Mesodermal cell (in vitro differentiated cells): Measurements from ENCODE around the gene NIM1K.

ENCODE experiments used
- H3K27ac ChIP-seq: 2 replicates; pipeline ENCODE4 v1.7.0; 2013; ENCODE audit warnings: mild to moderate bottlenecking, low read depth, low read length, moderate library complexity; ENCODE audit not compliant: severe bottlenecking
- H3K36me3 ChIP-seq: 2 replicates; pipeline ENCODE4 v1.7.1; 2013; ENCODE audit warnings: mild to moderate bottlenecking, low read length, moderate library complexity; ENCODE audit not compliant: control insufficient read depth, insufficient read depth
- H3K4me1 ChIP-seq: one replicate; pipeline ENCODE4 v1.7.1; 2013; ENCODE audit warnings: mild to moderate bottlenecking, low read length; ENCODE audit not compliant: insufficient read depth, control insufficient read depth, poor library complexity, severe bottlenecking
- H3K4me3 ChIP-seq: 2 replicates; pipeline ENCODE4 v1.7.0; 2013; ENCODE audit warnings: low read length, control low read depth, mild to moderate bottlenecking; ENCODE audit not compliant: insufficient read depth, poor library complexity, severe bottlenecking; ENCODE audit errors: extremely low read depth
- H3K9me3 ChIP-seq: 2 replicates; pipeline ENCODE4 v1.7.1; 2013; ENCODE audit warnings: mild to moderate bottlenecking, low read length, moderate library complexity; ENCODE audit not compliant: control insufficient read depth
- WGBS, 2 experiments: methylation state at CpG; one replicate each; pipeline ENCODE4 v1.1.5; 2013; ENCODE audit warnings: missing lambda C conversion rate in 2 of 2; ENCODE audit not compliant: insufficient coverage in 2 of 2; 5-methylcytosine and 5-hydroxymethylcytosine counted together

The NIM1K gene

GRCh38 chr5:43204958-43205357 lies 12.9 kb downstream of the NIM1K start:
- no peak overlapping the region for H3K4me3 ChIP-seq
- peaks cover 11% of the 10 kb centered on the region for H3K4me1 ChIP-seq
- no peak overlapping the region for H3K27ac ChIP-seq
- no peaks in the 10 kb centered on the region for H3K36me3 ChIP-seq
- WGBS, 2 experiments: 100% methylated on average over 1 of the region's 2 CpGs; no CpG with 5 or more reads in 1 of the 2 experiments
- no peaks in the 10 kb centered on the region for H3K9me3 ChIP-seq

GRCh38 chr5:43207601-43208000 lies 15.6 kb downstream of the NIM1K start:
- Histone ChIP-seq H3K4me1 (peaks cover 11% of the 10 kb centered on the region), H3K4me3 (no peak overlapping the region), H3K9me3 (no peaks in the 10 kb centered on the region), H3K27ac (no peak overlapping the region), H3K36me3 (no peaks in the 10 kb centered on the region)
- WGBS, 2 experiments: 100% methylated on average over 2 of the region's 4 CpGs; no CpG with 5 or more reads in 1 of the 2 experiments

- no peak overlapping the region for H3K4me3 ChIP-seq
Observed at GRCh38 chr5:43208658-43209057, 16.6 kb downstream of the NIM1K start.

GRCh38 chr5:43209060-43209459 lies 17.0 kb downstream of the NIM1K start:
- no peak overlapping the region for H3K27ac ChIP-seq
- no peaks in the 10 kb centered on the region for H3K36me3 ChIP-seq
- 82 to 92% methylated on average over 2 to 3 of the region's 4 CpGs for WGBS, 2 experiments
- no peak overlapping the region for H3K4me3 ChIP-seq
- no peaks in the 10 kb centered on the region for H3K9me3 ChIP-seq
- H3K4me1 ChIP-seq: peaks cover 11% of the 10 kb centered on the region

More at GRCh38 chr5:43208658-43209057, 16.6 kb downstream of the NIM1K start:
- Histone ChIP-seq H3K36me3 (no peaks in the 10 kb centered on the region), H3K4me1 (peaks cover 11% of the 10 kb centered on the region), H3K27ac (no peak overlapping the region), H3K9me3 (no peaks in the 10 kb centered on the region)
- 33 to 40% methylated on average over 1 of the region's 1 CpG for WGBS, 2 experiments

- no peak overlapping the region for H3K4me3 ChIP-seq
- H3K27ac ChIP-seq: no peak overlapping the region
- no peaks in the 10 kb centered on the region for H3K9me3 ChIP-seq
- H3K4me1 ChIP-seq: peaks cover 11% of the 10 kb centered on the region
- WGBS, 2 experiments: 83 to 88% methylated on average over 2 to 5 of the region's 5 CpGs
- no peaks in the 10 kb centered on the region for H3K36me3 ChIP-seq
Observed at GRCh38 chr5:43209833-43210232, 17.8 kb downstream of the NIM1K start.

GRCh38 chr5:43210570-43210969 lies 18.5 kb downstream of the NIM1K start:
- WGBS, 2 experiments: 77 to 83% methylated on average over 1 to 2 of the region's 6 CpGs
- H3K9me3 ChIP-seq: no peaks in the 10 kb centered on the region
- no peak overlapping the region for H3K4me3 ChIP-seq
- no peak overlapping the region for H3K27ac ChIP-seq
- H3K36me3 ChIP-seq: no peaks in the 10 kb centered on the region
- peaks cover 11% of the 10 kb centered on the region for H3K4me1 ChIP-seq

- 71% methylated on average over 1 to 2 of the region's 2 CpGs for WGBS, 2 experiments
- no peaks in the 10 kb centered on the region for H3K36me3 ChIP-seq
- no peaks in the 10 kb centered on the region for H3K9me3 ChIP-seq
- H3K4me3 ChIP-seq: no peak overlapping the region
- H3K4me1 ChIP-seq: peaks cover 3% of the 10 kb centered on the region
- no peak overlapping the region for H3K27ac ChIP-seq
Observed at GRCh38 chr5:43213951-43214350, 21.9 kb downstream of the NIM1K start.

GRCh38 chr5:43215073-43215631 lies 23.1 kb downstream of the NIM1K start:
- Histone ChIP-seq H3K9me3 (no peaks in the 10 kb centered on the region), H3K36me3 (no peaks in the 10 kb centered on the region), H3K27ac (no peak overlapping the region), H3K4me3 (no peak overlapping the region), H3K4me1 (no peaks in the 10 kb centered on the region)
- 96 to 99% methylated on average over 8 to 9 of the region's 11 CpGs for WGBS, 2 experiments

GRCh38 chr5:43216941-43217340 lies 24.9 kb downstream of the NIM1K start:
- no peaks in the 10 kb centered on the region for H3K9me3 ChIP-seq
- no peak overlapping the region for H3K4me3 ChIP-seq
- no peaks in the 10 kb centered on the region for H3K36me3 ChIP-seq
- no peaks in the 10 kb centered on the region for H3K4me1 ChIP-seq
- no peak overlapping the region for H3K27ac ChIP-seq
- WGBS, 2 experiments: no CpG with 5 or more reads among the region's 2 CpGs

- Histone ChIP-seq H3K4me1 (no peaks in the 10 kb centered on the region), H3K27ac (no peak overlapping the region), H3K36me3 (no peaks in the 10 kb centered on the region), H3K4me3 (no peak overlapping the region), H3K9me3 (no peaks in the 10 kb centered on the region)
- WGBS, 2 experiments: no CpG with 5 or more reads among the region's 1 CpG
Observed at GRCh38 chr5:43219120-43219519, 27.1 kb downstream of the NIM1K start.

GRCh38 chr5:43221502-43221901 lies 29.5 kb downstream of the NIM1K start:
- no peak overlapping the region for H3K27ac ChIP-seq
- 84 to 94% methylated on average over 5 of the region's 5 CpGs for WGBS, 2 experiments
- no peaks in the 10 kb centered on the region for H3K9me3 ChIP-seq
- H3K4me3 ChIP-seq: no peak overlapping the region
- no peaks in the 10 kb centered on the region for H3K36me3 ChIP-seq
- no peaks in the 10 kb centered on the region for H3K4me1 ChIP-seq
